HG02623 (cell line): Measurements from ENCODE around the gene RAMP3.

Experiments
- ATAC-seq: cut with Tn5 transposase; IDR thresholded peaks from one replicate; pipeline ENCODE4 v1.9.1; 2021; ENCODE audit warnings: moderate library complexity; ENCODE audit not compliant: unreplicated experiment

RAMP3 gene

GRCh38 chr7:45178241-45179225 is 20.9 kb downstream of the RAMP3 start:
- no peak for ATAC-seq

GRCh38 chr7:45179666-45180065 is 22.1 kb downstream of the RAMP3 start:
- ATAC-seq = no peak

GRCh38 chr7:45180084-45180986 is 22.7 kb downstream of the RAMP3 start:
- ATAC-seq = no peak

GRCh38 chr7:45181286-45181960 is 23.8 kb downstream of the RAMP3 start:
- ATAC-seq = no peak

GRCh38 chr7:45181991-45182855 is 24.6 kb downstream of the RAMP3 start:
- no peak for ATAC-seq

- ATAC-seq = no peak
Measured at GRCh38 chr7:45182856-45183710, 25.5 kb downstream of the RAMP3 start.

GRCh38 chr7:45183711-45184210 is 26.2 kb downstream of the RAMP3 start:
- no peak for ATAC-seq

GRCh38 chr7:45184326-45185027 is 26.9 kb downstream of the RAMP3 start:
- ATAC-seq = no peak

GRCh38 chr7:45185028-45185863 is 27.7 kb downstream of the RAMP3 start:
- no peak for ATAC-seq

GRCh38 chr7:45185864-45186250 is 28.3 kb downstream of the RAMP3 start:
- no peak for ATAC-seq

GRCh38 chr7:45186261-45186813 is 28.7 kb downstream of the RAMP3 start:
- ATAC-seq = no peak

- ATAC-seq = no peak
Measured at GRCh38 chr7:45187089-45187945, 29.7 kb downstream of the RAMP3 start.

GRCh38 chr7:45187946-45188411 is 30.4 kb downstream of the RAMP3 start:
- no peak for ATAC-seq

- ATAC-seq = no peak
Measured at GRCh38 chr7:45188736-45189135, 31.1 kb downstream of the RAMP3 start.

GRCh38 chr7:45189151-45189970 is 31.8 kb downstream of the RAMP3 start:
- no peak for ATAC-seq
